HS-5 (cell line): ENCODE measurements around the gene LEMD3.

Experiments used
- DNase-seq: peaks from one replicate; pipeline ENCODE4 v3.0.0-alpha.2; 2012; ENCODE audit warnings: low read depth

The LEMD3 gene

DNA sequence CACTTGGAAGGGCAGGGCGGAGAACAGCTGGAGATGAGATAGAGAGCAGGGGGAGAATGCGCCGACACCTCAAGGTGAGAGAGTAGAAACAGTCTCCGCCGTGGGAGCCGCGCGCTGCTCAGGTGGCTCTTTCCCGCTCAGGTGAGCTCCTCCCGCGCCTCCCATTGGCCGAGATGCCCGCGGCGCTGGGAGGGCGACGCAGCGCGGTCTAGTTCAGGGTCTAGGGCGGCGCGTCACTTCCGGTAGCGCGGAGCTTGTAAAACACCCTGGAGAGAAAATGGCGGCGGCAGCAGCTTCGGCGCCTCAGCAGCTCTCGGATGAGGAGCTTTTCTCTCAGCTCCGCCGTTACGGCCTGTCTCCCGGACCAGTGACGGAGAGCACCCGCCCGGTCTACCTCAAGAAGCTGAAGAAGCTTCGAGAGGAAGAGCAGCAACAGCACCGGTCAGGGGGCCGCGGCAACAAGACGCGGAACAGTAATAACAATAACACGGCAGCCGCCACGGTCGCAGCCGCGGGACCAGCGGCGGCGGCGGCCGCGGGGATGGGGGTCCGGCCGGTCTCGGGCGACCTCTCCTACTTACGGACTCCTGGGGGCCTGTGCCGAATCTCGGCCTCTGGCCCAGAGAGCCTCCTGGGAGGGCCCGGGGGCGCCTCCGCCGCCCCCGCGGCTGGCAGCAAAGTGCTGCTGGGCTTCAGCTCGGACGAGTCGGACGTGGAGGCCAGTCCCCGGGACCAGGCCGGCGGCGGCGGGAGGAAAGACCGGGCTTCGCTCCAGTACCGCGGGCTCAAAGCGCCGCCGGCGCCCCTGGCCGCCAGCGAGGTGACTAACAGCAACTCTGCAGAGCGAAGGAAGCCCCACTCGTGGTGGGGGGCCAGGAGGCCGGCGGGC, at the start of gene LEMD3:
LEMD3 (plus strand) TSS at position 264 of the 889 bp plus-strand sequence; CDS start at position 278, 14 bp downstream.
- peak; percentile 53 for DNase-seq

GRCh38 chr12:65121049-65121955, 48.1 kb upstream of the LEMD3 start, which contains the start of gene WIF1:
Gene WIF1, minus strand, starts transcription at chr12:65121305. Its CDS starts 114 bp downstream, at chr12:65121191.
- DNase-seq: no peak

- no peak for DNase-seq
Measured at GRCh38 chr12:65121956-65122469, 47.4 kb upstream of the LEMD3 start.

DNA sequence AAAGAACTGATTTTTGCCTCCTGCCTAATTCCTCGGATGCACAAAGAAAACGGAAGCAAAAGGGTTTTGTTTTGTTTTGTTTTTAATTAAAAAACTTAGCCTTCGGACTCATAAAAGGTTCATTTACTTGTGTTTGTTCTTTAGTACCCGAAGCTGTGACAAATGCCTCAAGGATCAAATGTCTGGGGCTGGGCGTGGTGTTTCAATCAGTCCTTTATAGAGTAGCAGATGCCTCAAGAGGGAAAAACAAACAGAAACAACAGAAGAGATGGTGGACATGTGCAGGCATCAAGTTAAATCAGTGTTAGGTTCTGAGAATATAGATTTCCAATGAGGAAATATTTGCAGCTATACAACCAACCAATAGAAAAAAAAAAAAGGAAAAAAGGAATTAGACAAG, 46.7 kb upstream of the LEMD3 start:
- no peak for DNase-seq

DNA sequence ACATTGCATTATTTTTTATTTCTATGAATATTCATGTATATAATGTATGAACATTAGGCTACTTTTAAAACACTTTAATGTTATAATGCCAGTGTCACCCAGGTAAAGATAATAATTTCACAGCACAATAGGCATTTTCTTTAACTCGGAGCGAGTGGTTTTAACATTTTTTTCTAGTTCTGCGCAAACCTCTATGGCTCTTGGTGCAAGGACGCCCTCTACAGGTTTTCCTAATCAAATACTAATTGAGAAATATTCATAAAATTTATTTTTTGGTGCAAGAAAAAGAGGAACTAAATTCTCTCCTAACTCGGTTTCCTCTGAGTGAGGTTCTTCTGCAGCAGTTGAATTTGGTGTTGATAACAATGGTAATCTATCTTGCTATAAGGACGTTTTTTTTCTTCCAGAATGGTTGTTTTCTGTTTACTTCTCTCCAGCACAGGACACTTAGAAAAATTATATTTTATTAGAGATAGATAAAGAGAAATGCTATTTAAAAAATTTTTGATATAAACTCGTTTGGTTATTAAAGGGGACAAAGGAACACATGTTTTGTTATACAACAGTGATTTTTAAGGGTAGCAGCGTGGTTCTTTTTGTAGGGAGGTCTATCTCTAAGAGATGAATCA, 45.8 kb upstream of the LEMD3 start:
- DNase-seq: no peak

DNA sequence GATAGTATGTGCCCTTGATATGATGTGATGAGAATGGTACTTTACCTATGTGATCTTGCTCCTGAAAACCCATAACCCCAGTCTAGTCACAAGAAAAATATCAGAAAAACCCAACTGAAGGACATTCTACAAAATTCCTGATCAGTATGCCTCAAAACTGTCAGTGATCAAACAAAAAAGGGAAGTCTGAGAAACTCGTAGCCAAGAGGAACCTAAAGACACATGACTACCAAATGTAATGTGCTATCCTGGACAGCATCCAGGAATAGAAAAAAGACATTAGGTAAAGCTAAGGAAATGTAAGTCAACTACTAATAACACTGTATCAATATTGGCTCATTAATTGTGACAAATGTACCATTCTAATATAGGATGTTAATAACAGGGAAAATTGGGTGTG, 44.1 kb upstream of the LEMD3 start:
- DNase-seq: no peak

DNA sequence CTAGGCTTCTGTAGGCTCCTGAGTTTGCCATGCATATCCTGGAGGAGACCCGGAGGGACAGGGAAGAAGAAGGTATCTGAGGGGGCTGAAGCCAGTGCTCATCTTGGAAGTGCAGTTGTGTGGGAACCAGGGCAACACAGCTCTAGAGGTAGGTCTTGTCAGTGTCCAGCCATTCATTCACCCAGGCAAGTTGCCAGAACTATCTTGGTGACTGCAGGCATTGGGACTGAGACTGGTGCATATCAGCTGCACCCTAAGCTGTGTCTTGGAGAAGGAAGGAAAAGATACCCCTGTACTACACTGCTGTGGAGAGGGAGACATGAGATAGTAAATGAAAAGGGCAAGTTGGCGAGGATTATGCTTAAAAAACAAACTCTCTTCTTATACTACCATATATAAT, 43.4 kb upstream of the LEMD3 start:
- no peak for DNase-seq

GRCh38 chr12:65126482-65126881, 42.9 kb upstream of the LEMD3 start:
- no peak for DNase-seq

DNA sequence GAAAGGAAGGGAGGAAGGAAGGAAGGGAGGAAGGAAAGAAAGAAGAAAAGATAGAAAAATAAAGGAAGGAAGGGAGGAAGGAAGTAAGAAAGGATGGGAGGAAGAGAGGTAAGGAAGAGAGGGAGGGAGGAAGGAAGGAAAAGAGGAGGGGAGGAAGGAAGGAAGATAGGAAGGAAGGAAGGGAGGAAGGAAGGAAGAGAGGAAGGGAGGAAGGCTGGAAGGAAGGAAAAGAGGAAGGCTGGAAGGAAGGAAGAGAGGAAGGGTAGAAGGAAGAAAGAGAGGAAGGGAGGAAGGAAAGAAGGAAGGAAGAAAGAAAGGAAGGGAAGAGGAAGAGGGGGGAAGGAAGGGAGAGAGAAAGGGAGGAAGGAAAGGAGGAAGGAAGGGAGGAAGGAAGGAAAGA, 35.5 kb upstream of the LEMD3 start:
- no peak for DNase-seq

GRCh38 chr12:65139389-65139788, 30.0 kb upstream of the LEMD3 start:
- DNase-seq: no peak

DNA sequence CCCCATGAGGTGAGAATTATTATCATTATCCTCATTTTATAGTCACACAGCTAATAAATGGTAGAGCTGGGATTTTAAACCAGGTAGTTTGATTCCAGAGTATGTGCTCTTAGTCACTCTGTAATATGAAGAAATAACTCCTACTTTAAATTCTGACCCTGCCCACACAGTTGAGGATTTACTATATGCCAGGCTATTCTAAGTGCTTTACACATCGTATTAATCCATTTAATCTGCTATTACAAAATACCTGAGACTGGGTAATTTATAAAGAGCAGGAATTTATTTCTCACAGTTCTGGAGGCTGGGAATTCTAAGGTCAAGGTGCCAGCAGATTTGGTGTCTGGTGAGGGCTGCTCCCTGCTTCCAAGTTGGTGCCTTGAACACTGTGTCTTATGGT, 28.6 kb upstream of the LEMD3 start:
- DNase-seq: no peak

GRCh38 chr12:65147312-65147905, 22.0 kb upstream of the LEMD3 start:
- DNase-seq: no peak

- DNase-seq: no peak
Measured at GRCh38 chr12:65152012-65152411, 17.4 kb upstream of the LEMD3 start.

GRCh38 chr12:65152596-65152995, 16.8 kb upstream of the LEMD3 start:
- DNase-seq: no peak

GRCh38 chr12:65155784-65156183, 13.6 kb upstream of the LEMD3 start:
- no peak for DNase-seq

GRCh38 chr12:65156366-65156841, 13.0 kb upstream of the LEMD3 start:
- no peak for DNase-seq

DNA sequence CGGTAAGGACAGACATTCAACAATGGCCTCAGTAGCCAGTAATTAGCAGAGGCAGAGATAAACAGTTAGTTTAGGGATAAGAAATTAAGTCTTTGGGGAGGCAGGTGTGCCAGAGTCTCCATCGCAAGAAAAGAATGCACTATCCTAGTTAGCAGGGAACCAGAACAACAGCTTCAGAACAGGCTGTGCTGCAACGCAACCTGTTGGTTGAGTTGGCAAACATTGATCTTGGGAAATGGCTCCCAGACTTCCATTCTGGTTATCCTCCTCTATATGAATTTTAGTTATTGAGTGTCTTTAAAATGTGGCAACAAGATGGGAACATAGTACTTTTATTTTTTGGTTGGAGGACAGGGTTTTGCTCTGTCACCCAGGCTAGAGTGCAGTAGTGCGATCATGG, 12.3 kb upstream of the LEMD3 start:
- DNase-seq: no peak

DNA sequence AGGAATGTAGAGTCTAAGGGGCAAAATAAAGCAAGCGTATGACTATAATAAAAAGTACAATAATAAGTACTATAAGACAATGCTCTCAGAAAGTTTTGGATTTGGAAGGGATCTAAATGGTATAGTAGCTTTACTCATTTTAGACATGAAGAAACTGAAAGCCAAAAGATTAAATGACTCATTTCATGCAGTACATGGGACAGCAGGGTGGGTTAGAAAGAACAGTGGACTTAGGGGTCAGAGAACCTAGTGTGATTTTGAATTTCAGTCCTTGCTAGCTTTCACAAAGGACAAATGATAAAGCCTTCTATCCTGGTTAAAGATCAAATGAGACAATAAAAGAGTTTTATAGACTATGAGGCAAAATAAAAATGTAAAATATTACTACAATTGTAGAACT, 6.8 kb upstream of the LEMD3 start:
- no peak for DNase-seq

DNA sequence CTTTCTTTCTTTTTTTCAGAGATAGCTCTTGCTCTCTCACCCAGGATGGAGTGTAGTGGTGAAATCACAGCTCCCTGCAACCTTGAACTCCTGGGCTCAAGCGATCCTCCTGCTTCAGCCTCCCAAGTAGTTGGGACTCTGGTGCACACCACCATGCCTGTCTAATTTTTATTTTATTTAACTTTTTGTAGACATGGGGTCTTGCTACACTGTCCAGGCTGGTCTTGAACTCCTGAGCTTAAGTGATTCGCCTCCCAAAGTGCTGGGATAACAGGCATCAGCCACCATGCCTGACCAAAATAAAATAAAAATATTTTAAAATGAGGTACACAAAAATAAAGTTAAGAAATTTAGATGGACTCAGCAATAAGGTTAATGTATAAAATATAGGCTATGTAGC, 5.1 kb upstream of the LEMD3 start:
- DNase-seq: no peak

- no peak for DNase-seq
Measured at GRCh38 chr12:65164774-65165173, 4.6 kb upstream of the LEMD3 start.

DNA sequence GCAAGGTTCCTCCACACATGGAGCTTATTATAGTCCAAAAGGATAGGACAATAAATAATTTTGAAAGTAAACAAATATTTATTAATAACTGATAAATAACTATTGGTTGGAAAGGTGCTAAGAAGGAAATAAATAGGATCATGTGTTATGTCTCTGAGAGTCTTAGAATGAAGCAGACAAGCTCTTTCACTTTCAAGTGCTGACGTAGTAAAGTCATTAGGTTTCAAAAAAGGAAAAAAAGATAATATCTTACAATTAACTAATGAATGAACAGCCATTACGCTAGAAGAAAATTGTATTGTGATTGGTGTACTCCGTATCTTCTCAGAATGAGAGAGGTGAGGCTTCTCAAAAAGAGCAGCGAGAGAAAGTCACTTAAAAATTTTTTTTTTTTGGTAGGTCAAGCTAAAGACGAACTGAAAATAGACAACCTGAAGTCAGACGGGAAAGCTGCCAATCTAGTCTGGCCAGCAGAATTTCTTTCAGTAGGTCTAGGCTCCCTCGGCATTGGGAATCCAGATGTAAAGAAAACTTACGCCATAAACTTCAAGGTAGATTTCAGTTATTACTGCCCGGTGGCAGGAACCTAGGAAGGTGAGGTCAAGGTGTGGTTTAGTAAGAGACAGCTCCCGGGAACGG, 583 bp upstream of the LEMD3 start:
- peak; percentile 6 for DNase-seq
